Sigmoid colon (tissue), 7 donors: ENCODE data around the gene SLC35G1. TPM values are rescaled to one million over a fixed set of nuclear protein-coding genes. Genes with fewer than 3 reads are reported as not detected.

Source experiments
- DNase-seq: peaks from one replicate; pipeline ENCODE4 v3.0.0-alpha.2; 2019
- H3K27ac ChIP-seq, 4 donors: fragments of 200-600 bp; sonication (generic); one replicate each; pipeline ENCODE4 v1.5.1; 2016 to 2019; ENCODE audit warnings: mild to moderate bottlenecking in 1 of 4
- H3K27me3 ChIP-seq, 3 donors: fragments of 200-600 bp; sonication (generic); one replicate each; pipeline ENCODE4 v1.5.1; 2019; ENCODE audit warnings: mild to moderate bottlenecking in 1 of 3
- H3K36me3 ChIP-seq, 4 donors: fragments of 200-600 bp; sonication (generic); one replicate each; pipeline ENCODE4 v1.5.1; 2016 to 2019
- H3K4me1 ChIP-seq, 4 donors: fragments of 200-600 bp; sonication (generic); one replicate each; pipeline ENCODE4 v1.5.1; 2017 to 2019
- H3K4me3 ChIP-seq, 4 donors: fragments of 200-600 bp; sonication (generic); one replicate each; pipeline ENCODE4 v1.5.1; 2017 to 2019; ENCODE audit warnings: mild to moderate bottlenecking in 2 of 4, moderate library complexity in 1 of 4
- H3K9me3 ChIP-seq, 4 donors: fragments of 200-600 bp in 3 of 4; sonication (generic) in 3 of 4; one replicate each; pipeline versions ENCODE4 v1.5.1 to v1.6.1; 2013 to 2019
- EP300 ChIP-seq, 4 donors: sonication (generic); formaldehyde crosslinking; IDR thresholded peaks; one replicate each; pipeline ENCODE4 v1.6.1; 2017; ENCODE audit warnings: antibody characterized with exemption in 4 of 4
- POLR2A ChIP-seq, 2 donors: fragments of 450-650 bp; IDR thresholded peaks; one replicate each; pipeline ENCODE4 v1.6.1; 2016; ENCODE audit warnings: antibody characterized with exemption in 2 of 2, mild to moderate bottlenecking in 2 of 2, moderate library complexity in 2 of 2
- POLR2AphosphoS5 ChIP-seq, 4 donors: sonication (generic); formaldehyde crosslinking; IDR thresholded peaks; one replicate each; pipeline ENCODE4 v1.6.1; 2017; ENCODE audit warnings: antibody characterized with exemption in 4 of 4
- WGBS, 2 donors: extraction: QIAGEN DNeasy Blood & Tissue Kit; methylation state at CpG; one replicate each; pipeline ENCODE4 v1.1.7; 2013; 5-methylcytosine and 5-hydroxymethylcytosine counted together
- intact Hi-C: fragments of 100-400 bp; cut with DNase I; formaldehyde crosslinking; loops from one replicate; pipeline ENCODE4 v1.15.1; 2023
- polyA plus RNA-seq, 3 donors: library from polyadenylated mRNA; stranded (reverse); fragments of 200-250 nt; gene quantifications; one replicate each; pipeline ENCODE4 v1.2.3, GENCODE V29; 2013
- total RNA-seq, 4 donors: library from RNA; depleted of rRNA; stranded (reverse); fragments of >200 nt; gene quantifications; one replicate each; pipeline ENCODE4 v1.1.0, GENCODE V29; 2016
- TF ChIP-seq, protein P1 (sequence below), 4 experiments: fragments of 450-650 bp in 3 of 4; fragments of 200-600 bp in 1 of 4; IDR thresholded peaks; one replicate each; pipeline ENCODE4 v1.5.1; 2016 to 2019; ENCODE audit warnings: antibody characterized with exemption in 4 of 4, mild to moderate bottlenecking in 3 of 4, moderate library complexity in 2 of 4
- donor health status: healthy with polysubstance abuse.
- donor health status: Bipolar disorder and iron deficiency.
- donor health status: healthy.

SLC35G1 gene
- total and polyA plus RNA-seq, 7 donors: 2.2 to 12.6 (median 6.0) TPM

DNA sequence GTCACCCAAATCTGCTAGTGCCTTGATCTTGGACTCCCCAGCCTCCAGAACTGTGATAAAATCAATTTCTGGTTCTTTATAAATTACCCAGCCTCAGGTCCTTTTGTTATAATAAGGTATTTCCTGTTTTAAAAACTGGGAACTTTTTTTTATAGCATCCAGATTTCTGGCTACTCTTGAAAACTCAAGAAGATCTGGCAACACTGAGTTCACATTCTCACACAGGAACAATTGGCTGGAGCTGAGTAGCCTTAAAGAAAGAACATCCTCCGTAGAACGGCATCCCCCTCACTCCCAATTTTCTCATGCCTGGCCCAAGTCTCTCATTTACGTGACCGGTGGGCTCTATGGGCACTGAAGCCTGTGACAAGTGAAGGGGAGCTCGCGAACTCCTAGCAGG is 47.1 kb downstream of the SLC35G1 start:
- Histone ChIP-seq H3K27ac (no peak overlapping the region), H3K36me3 (no peaks in the 10 kb centered on the region), H3K4me1 (no peaks in the 10 kb centered on the region), H3K4me3 (no peak overlapping the region), H3K27me3 (no peaks in the 10 kb centered on the region), H3K9me3 (no peaks in the 10 kb centered on the region)
- 80 to 87% methylated on average over 6 of the region's 6 CpGs for WGBS, 2 donors
- no peak for DNase-seq
- TF ChIP-seq POLR2AphosphoS5 (IDR thresholded peaks at IDR 0.05) (no peak), EP300 (IDR thresholded peaks at IDR 0.05) (no peak)
- intact Hi-C loops: no loop called here

DNA sequence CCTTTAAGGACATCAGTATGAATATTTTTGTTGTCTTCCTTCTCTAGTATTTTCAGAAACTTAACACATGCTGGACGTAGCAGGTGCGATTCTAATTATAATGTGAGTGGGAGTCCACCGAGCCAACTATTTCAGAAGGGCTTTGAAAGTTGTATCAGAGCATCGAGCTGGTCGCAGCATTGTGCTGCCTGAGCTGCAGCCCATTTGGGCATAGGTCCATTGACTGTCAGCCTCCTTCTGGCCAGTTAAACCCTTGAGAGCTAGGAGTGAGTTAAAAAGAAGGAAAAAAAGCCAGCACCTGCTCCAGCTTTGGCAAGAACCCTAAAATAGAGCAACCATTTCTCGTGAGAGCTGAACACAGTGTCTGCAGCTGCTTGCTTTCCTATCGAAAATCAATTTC is 47.8 kb downstream of the SLC35G1 start:
- intact Hi-C loops: no loop called here
- H3K27me3 ChIP-seq: no peaks in the 10 kb centered on the region
- no peak for TF ChIP-seq EP300 (IDR thresholded peaks at IDR 0.05)
- TF ChIP-seq, protein P1, sequence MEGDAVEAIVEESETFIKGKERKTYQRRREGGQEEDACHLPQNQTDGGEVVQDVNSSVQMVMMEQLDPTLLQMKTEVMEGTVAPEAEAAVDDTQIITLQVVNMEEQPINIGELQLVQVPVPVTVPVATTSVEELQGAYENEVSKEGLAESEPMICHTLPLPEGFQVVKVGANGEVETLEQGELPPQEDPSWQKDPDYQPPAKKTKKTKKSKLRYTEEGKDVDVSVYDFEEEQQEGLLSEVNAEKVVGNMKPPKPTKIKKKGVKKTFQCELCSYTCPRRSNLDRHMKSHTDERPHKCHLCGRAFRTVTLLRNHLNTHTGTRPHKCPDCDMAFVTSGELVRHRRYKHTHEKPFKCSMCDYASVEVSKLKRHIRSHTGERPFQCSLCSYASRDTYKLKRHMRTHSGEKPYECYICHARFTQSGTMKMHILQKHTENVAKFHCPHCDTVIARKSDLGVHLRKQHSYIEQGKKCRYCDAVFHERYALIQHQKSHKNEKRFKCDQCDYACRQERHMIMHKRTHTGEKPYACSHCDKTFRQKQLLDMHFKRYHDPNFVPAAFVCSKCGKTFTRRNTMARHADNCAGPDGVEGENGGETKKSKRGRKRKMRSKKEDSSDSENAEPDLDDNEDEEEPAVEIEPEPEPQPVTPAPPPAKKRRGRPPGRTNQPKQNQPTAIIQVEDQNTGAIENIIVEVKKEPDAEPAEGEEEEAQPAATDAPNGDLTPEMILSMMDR (IDR thresholded peaks at IDR 0.05): no peak
- TF ChIP-seq POLR2A (IDR thresholded peaks at IDR 0.05): no peak
- no peak for TF ChIP-seq POLR2AphosphoS5 (IDR thresholded peaks at IDR 0.05)
- H3K27ac ChIP-seq: no peak overlapping the region
- no peaks in the 10 kb centered on the region for H3K9me3 ChIP-seq
- H3K36me3 ChIP-seq: no peaks in the 10 kb centered on the region
- H3K4me1 ChIP-seq: no peaks in the 10 kb centered on the region
- no peak overlapping the region for H3K4me3 ChIP-seq
- 89 to 90% methylated on average over 7 of the region's 7 CpGs for WGBS, 2 donors
- no peak for DNase-seq

DNA sequence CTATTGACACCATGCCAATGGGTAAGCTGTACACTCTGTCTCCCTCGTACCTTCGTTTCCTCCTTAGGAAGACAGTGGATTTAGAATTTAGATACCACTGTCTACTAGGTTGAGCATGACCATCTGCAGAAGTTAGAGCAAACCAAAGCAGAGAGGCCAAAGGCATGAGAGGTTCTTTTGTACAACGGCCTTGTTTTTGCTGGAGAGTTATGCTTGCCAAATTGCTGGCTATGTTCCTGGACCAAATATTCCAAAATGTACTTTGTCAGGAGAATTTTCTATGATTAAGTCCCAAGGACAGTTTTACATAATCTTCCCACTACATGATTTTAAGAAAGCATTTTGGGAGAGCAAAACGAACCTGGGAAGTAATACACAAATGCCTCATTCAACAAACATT is 52.0 kb downstream of the SLC35G1 start:
- Histone ChIP-seq H3K4me3 (no peak overlapping the region), H3K4me1 (no peaks in the 10 kb centered on the region), H3K27me3 (no peaks in the 10 kb centered on the region), H3K27ac (no peak overlapping the region), H3K36me3 (no peaks in the 10 kb centered on the region), H3K9me3 (no peaks in the 10 kb centered on the region)
- DNase-seq: no peak
- intact Hi-C loops: no loop called here
- 84 to 88% methylated on average over 4 of the region's 4 CpGs for WGBS, 2 donors
- TF ChIP-seq, protein P1 (IDR thresholded peaks at IDR 0.05): no peak
- TF ChIP-seq POLR2A (IDR thresholded peaks at IDR 0.05) (no peak), EP300 (IDR thresholded peaks at IDR 0.05) (no peak), POLR2AphosphoS5 (IDR thresholded peaks at IDR 0.05) (no peak)

DNA sequence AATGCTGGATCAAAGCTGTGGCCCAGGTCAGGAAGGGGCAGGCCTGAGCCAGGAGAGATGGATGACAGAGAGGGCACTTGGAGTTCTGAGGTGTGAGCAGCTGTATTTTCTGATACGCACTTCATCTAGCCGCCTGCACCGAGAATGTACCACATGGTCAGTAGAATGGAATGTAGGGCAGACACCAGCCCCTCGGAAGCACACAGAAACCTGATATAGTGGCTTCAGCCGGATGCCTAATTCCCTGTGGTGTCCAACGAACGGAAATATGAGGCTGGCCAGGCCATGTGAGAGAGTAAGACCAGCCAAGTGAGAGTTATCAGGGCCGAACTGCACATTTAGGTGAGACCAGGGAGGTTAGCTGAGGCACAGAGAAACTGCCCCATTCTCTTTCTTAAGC is 53.3 kb downstream of the SLC35G1 start:
- no peak overlapping the region for H3K4me3 ChIP-seq
- H3K27me3 ChIP-seq: no peaks in the 10 kb centered on the region
- no peak for TF ChIP-seq EP300 (IDR thresholded peaks at IDR 0.05)
- no peak for TF ChIP-seq POLR2AphosphoS5 (IDR thresholded peaks at IDR 0.05)
- no peak for TF ChIP-seq POLR2A (IDR thresholded peaks at IDR 0.05)
- TF ChIP-seq, protein P1 (IDR thresholded peaks at IDR 0.05): no peak
- no peaks in the 10 kb centered on the region for H3K9me3 ChIP-seq
- no peaks in the 10 kb centered on the region for H3K4me1 ChIP-seq
- no peak for DNase-seq
- H3K27ac ChIP-seq: no peak overlapping the region
- WGBS, 2 donors: 85 to 94% methylated on average over 8 of the region's 8 CpGs
- intact Hi-C loops: no loop called here
- no peaks in the 10 kb centered on the region for H3K36me3 ChIP-seq

DNA sequence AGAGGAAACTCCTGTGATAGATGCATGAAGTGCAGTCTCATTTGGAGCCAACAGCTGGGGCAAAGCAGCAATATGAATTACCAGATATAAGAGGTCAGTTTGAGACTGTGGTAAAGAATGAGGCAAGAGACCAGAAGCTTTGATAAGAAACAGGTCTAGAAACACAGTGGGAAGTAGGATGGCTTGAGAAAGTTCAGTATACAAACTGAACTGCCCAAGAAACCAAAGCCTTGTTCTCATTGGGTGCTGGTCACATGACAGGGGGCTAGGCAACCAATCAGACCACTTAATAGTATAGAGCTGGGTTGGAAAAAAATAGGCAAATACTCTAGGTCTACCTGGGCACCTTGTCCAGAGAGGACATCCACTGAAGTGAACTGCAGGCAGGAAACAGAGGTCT is 53.7 kb downstream of the SLC35G1 start:
- intact Hi-C loops: no loop called here
- Histone ChIP-seq H3K9me3 (no peaks in the 10 kb centered on the region), H3K27ac (no peak overlapping the region), H3K4me3 (no peak overlapping the region), H3K4me1 (no peaks in the 10 kb centered on the region), H3K27me3 (no peaks in the 10 kb centered on the region), H3K36me3 (no peaks in the 10 kb centered on the region)
- TF ChIP-seq, protein P1 (IDR thresholded peaks at IDR 0.05): no peak
- TF ChIP-seq EP300 (IDR thresholded peaks at IDR 0.05) (no peak), POLR2A (IDR thresholded peaks at IDR 0.05) (no peak), POLR2AphosphoS5 (IDR thresholded peaks at IDR 0.05) (no peak)
- DNase-seq: no peak
